GM12864 (cell line): ENCODE measurements around the gene JARID2.

Source experiments
- DNase-seq: peaks from one replicate; pipeline ENCODE4 v3.0.0-alpha.2; 2011; ENCODE audit warnings: low read depth
- H3K4me3 ChIP-seq: 2 replicates; pipeline ENCODE4 v1.5.1; 2011; ENCODE audit warnings: mild to moderate bottlenecking, low read depth, low read length, control low read depth
- TF ChIP-seq, protein P1 (sequence below): IDR thresholded peaks from 2 replicates; pipeline ENCODE4 v1.5.1; 2011; ENCODE audit warnings: low read depth, mild to moderate bottlenecking, moderate library complexity, low read length, control low read depth, inconsistent platforms; ENCODE audit errors: missing control alignments

Gene JARID2

DNA sequence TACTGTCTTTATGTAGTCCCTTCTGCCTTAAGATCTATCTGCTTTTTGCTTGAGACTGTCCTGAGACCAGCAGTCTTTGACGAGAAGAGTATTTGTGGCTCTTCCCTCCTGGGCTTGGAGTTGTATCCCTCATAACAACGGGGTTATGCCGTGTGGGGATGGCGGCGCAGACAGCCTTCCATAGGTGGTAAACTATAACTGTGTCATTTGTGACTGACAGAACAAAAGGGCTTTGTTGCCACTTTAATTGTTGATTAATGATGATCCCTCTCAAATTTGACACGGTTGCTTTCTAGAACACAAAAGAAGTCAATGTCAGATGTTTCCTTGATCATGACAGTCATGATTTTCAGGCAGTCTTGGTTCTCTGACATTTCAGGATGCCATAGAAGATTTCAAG, 196.6 kb downstream of the JARID2 start:
- TF ChIP-seq, protein P1, sequence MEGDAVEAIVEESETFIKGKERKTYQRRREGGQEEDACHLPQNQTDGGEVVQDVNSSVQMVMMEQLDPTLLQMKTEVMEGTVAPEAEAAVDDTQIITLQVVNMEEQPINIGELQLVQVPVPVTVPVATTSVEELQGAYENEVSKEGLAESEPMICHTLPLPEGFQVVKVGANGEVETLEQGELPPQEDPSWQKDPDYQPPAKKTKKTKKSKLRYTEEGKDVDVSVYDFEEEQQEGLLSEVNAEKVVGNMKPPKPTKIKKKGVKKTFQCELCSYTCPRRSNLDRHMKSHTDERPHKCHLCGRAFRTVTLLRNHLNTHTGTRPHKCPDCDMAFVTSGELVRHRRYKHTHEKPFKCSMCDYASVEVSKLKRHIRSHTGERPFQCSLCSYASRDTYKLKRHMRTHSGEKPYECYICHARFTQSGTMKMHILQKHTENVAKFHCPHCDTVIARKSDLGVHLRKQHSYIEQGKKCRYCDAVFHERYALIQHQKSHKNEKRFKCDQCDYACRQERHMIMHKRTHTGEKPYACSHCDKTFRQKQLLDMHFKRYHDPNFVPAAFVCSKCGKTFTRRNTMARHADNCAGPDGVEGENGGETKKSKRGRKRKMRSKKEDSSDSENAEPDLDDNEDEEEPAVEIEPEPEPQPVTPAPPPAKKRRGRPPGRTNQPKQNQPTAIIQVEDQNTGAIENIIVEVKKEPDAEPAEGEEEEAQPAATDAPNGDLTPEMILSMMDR = no peak
- no peak for DNase-seq
- no peak overlapping the region for H3K4me3 ChIP-seq

DNA sequence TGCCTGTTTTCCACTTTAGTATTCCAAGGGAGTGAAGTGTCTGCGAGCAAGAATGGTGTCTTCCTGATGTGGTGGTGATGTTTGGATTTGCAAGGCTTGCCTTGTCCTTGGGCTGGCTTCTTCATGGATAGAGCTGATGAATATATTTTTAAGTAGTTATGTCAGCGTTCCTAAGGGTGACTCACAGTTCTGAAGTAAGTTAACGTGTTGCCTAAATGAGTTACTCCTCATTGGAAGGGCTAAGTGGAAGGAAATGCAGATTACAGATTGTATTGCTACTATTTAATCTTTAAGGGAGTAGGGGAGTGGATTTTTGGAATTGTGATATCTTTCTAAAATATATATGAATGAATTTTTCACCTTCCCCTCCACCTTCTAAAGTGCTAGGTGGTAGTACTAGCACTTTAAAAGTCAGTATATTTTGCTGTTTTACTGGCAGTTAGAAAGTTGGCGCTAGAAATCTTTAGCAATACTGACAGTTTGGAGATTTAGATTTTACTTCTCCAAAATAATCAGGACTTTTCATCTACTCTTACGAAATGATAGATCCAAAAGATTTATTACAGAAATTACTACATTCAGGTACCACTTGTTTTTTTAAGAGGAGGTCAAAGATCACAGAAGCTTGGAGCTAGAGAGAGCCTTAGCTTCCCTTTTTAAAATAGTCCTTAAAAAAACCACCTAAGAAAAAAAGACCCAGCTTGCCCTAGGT, 197.4 kb downstream of the JARID2 start:
- no peak overlapping the region for H3K4me3 ChIP-seq
- TF ChIP-seq, protein P1 = no peak
- no peak for DNase-seq

DNA sequence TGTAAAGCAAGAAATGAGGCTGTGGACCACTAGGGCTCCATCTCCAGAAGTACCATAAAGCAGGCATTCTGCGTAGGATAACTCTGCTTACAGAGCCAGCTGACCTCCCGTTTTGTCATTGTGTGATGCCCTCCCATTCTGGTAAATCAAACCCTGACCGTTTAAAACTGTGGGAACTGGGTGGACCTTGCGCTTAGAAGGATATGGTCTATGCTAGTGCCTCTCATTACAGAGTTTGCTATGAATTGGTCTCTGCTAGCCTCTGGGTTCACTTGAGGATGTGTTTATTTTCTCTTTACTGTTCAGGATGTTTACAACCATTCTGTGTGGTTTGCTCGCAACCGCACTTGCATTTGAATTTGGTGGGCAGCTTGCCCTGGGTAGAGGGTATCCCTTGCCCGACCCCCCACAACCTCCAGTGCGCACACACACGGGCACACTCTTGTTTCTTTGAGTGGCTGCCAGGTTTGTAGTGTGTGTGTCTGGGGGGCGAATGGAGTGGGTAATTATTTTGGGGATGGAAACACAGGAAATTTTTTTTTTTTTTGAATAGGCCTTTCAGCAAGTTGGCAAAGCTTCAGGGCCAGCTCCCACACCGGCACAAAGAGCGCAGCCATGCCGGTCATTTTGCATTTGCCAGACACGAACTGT, 198.3 kb downstream of the JARID2 start:
- no peak for DNase-seq
- TF ChIP-seq, protein P1 = no peak

DNA sequence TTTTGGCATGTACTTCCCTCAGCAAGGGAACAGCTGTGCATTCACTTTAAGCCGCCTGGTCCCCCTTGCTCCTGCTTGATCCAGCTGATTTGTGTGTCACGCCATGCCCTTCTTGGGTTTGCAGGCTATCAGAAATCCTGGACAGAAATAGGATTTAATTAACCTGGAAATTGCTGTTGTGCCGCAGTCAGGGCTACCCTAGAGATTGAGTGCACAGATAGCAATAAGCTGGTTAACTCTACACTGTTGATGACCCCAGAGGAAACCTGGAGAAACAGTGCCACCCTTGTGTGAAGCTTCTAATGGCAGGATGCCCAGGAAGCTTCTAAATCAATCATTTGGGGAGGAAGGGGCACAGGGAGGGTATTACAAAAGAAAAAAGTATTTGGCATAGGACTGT, 199.0 kb downstream of the JARID2 start:
- TF ChIP-seq, protein P1 = no peak
- no peak for DNase-seq
- no peak overlapping the region for H3K4me3 ChIP-seq

More for the DNA sequence above, 198.3 kb downstream of the JARID2 start:
- no peak overlapping the region for H3K4me3 ChIP-seq

DNA sequence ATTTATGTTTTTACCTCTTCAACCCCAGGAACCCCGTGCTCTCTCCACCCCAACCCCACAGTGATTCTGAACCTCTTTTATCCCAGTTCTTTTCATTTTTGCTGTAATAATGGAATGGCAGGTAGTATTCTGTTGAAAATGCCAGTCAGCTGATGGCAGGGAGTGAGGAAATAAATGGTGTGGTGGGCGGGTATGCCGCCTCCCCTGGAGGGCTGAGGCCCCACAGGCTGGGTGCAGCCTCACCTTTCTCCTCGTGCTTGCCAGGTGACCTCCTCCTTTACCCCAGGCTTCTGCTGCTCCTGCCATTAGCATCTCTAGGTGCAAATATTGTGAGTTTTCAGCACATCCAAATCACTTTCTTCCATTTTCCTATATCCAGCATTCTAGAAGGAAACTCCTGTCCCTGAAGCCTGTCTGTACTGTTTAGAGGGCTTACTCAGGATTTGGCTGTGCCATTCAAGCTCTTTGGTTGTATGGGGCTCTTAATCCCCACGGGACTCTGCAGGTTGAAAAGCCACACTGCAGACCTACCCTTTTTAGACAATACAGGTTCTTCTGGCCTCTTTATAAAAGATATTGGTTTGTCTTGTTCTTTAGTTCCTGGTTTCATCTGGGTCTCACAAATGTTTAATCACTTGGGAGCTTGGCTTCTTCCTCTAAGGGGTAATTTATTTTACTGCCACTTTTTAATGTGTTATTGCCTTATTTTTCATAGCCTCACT, 201.8 kb downstream of the JARID2 start:
- TF ChIP-seq, protein P1 = no peak
- DNase-seq = no peak

DNA sequence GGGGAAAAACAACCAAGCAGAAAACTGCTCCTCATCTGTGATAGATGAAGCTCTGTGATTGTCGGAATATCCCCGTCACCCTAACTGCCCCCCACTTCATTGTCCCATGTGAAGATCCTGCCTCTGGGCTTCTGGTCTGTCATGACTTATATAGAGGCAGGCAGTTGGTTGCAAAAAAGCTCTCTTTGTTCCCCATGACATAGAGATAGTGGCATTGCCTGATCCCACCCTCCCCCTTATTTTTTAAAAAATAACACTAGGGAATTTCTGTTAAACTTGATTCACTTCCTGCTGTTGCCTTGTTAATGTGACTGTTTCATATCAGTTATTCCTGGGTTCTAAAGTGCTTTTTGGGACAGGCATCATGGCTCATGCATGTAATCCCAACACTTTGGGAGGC, 203.1 kb downstream of the JARID2 start:
- no peak for DNase-seq
- H3K4me3 ChIP-seq = no peak overlapping the region
- TF ChIP-seq, protein P1 = no peak

More for the DNA sequence above, 201.8 kb downstream of the JARID2 start:
- H3K4me3 ChIP-seq = no peak overlapping the region
